GM03348 (cell line): Measurements from ENCODE around the gene SPACA6.
A peak's percentile ranks its signal among the peaks of the same experiment; 100 is the strongest.

Source experiments
- DNase-seq: peaks from one replicate; pipeline ENCODE4 v3.0.0; 2012; ENCODE audit warnings: low spot score

The SPACA6 gene

GRCh38 chr19:51706296-51706695 lies 13.2 kb downstream of the SPACA6 start:
- DNase-seq: no peak

- DNase-seq: no peak
These were observed 13.8 kb downstream of the SPACA6 start for GRCh38 chr19:51706885-51707284.

- DNase-seq: no peak
These were observed 15.7 kb downstream of the SPACA6 start for GRCh38 chr19:51708811-51709210.

GRCh38 chr19:51709575-51709974 lies 16.4 kb downstream of the SPACA6 start:
- no peak for DNase-seq

GRCh38 chr19:51710163-51710562 lies 17.0 kb downstream of the SPACA6 start:
- no peak for DNase-seq

- no peak for DNase-seq
These were observed 18.6 kb downstream of the SPACA6 start for GRCh38 chr19:51711702-51712101.

GRCh38 chr19:51712461-51713081 lies 19.4 kb downstream of the SPACA6 start:
- DNase-seq: no peak

- DNase-seq: no peak
These were observed 20.5 kb downstream of the SPACA6 start for GRCh38 chr19:51713319-51714285.

- DNase-seq: no peak
These were observed 21.7 kb downstream of the SPACA6 start for GRCh38 chr19:51714848-51715247.

GRCh38 chr19:51715850-51716249 lies 22.7 kb downstream of the SPACA6 start:
- no peak for DNase-seq

GRCh38 chr19:51716925-51717324 lies 23.8 kb downstream of the SPACA6 start:
- no peak for DNase-seq

GRCh38 chr19:51719251-51719988 lies 26.3 kb downstream of the SPACA6 start:
- no peak for DNase-seq

- no peak for DNase-seq
These were observed 28.8 kb downstream of the SPACA6 start for GRCh38 chr19:51721905-51722304.

- DNase-seq: no peak
These were observed 29.4 kb downstream of the SPACA6 start for GRCh38 chr19:51722492-51722891.

- no peak for DNase-seq
These were observed 31.4 kb downstream of the SPACA6 start for GRCh38 chr19:51724543-51724942.

GRCh38 chr19:51726049-51726448 lies 32.9 kb downstream of the SPACA6 start:
- peak; percentile 90 for DNase-seq

GRCh38 chr19:51727349-51727880 lies 34.3 kb downstream of the SPACA6 start:
- peak; percentile 68 for DNase-seq

GRCh38 chr19:51729781-51730180 lies 36.7 kb downstream of the SPACA6 start:
- peak; percentile 59 for DNase-seq

- DNase-seq: no peak
These were observed 40.8 kb downstream of the SPACA6 start for GRCh38 chr19:51733742-51734522.

- DNase-seq: no peak
These were observed 42.8 kb downstream of the SPACA6 start for GRCh38 chr19:51735759-51736449.

GRCh38 chr19:51737389-51737788 lies 44.3 kb downstream of the SPACA6 start:
- DNase-seq: no peak
